GM18526 (cell line): Measurements from ENCODE around the gene CREB3L2.

Experiments used
- POLR2A ChIP-seq: IDR thresholded peaks from 3 replicates; pipeline ENCODE4 v1.6.1; 2011; ENCODE audit not compliant: insufficient read length; ENCODE audit errors: extremely low read depth

The CREB3L2 gene

DNA sequence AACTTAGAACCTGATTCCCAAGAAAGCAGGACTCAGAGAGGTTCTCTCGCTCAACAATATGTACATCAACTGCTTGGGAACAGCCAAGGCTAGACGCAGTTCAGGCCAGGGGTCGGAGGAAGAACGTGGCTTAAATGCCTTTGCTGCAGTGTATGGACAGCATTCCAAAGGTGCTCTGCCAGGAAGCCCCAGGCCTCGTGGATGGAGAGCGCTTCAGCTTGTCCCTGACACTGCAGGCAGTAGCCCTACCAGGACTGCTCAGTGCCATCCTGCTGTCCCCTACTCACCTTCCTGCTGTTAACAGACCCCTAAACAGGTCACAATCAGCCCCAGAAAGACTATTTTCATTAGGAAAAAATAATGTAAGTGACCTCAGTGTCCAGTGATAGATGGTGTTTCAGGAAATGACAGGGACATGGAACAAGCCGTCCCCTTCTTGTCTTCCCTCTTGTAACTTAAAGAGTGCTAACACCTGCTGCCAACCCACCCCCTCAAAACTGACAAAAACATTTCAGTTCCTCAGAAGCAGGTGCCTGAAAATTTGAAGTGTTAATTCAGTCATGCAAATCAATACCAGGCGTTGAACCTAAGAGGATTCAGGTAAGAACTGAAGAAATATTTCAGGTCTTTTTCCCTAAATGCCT is 16.5 kb downstream of the CREB3L2 start:
- TF ChIP-seq POLR2A = peak; percentile 4

- TF ChIP-seq POLR2A = no peak
Observed at GRCh38 chr7:137984181-137985041, 17.5 kb downstream of the CREB3L2 start.

DNA sequence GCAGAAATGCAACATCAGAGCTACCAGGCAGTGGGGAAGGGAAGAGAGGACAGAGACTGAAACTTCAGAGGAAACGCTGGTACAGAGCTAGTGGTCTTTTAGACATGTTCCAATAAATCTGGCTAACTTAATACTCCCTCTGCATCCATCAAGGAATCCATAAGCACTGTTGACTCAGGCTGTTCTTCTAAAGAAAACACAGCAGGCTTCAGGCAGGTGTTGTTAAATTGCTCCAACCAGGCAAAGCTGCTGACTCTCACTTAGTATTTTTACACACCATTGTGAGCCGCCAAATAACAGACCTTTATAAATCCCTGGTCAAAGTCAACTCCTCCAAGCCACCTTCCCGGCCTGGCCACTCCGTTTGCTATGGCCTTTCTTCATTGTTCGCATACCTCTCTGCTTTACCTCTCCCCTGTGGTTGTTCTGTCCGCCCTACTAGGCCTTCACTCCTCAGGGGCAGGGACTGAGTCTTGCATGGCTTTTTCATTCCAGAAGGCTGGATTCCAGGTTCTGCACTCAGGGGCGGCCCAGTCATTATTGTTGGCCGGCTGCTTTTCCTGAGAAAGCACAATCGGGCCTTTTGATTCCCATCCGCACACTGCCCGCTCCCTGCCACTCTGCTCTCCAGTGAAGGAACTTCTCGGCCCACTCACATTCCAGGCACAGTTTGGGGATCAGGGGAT is 18.4 kb downstream of the CREB3L2 start:
- no peak for TF ChIP-seq POLR2A

GRCh38 chr7:137981668-137982067 is 20.2 kb downstream of the CREB3L2 start:
- peak; percentile 46 for TF ChIP-seq POLR2A

DNA sequence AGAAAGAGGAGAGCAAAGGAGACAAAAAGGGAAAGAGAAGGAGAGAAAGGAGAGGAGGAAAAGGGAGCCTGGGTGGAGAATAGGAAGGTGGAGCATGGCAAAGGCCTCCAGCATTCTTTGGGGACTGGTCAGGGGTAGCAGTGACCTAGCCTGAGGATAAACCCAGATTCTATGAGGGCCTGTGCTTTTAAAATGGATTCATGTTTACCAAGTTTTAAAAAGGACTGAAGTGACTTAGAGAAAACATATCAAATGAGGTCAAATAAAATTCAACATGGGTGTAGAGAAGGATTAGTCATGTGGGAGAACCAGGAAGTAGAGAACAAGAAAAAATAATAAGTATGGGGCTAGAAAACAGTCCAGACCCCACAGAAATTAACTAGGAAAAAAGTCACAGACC is 20.7 kb downstream of the CREB3L2 start:
- no peak for TF ChIP-seq POLR2A

DNA sequence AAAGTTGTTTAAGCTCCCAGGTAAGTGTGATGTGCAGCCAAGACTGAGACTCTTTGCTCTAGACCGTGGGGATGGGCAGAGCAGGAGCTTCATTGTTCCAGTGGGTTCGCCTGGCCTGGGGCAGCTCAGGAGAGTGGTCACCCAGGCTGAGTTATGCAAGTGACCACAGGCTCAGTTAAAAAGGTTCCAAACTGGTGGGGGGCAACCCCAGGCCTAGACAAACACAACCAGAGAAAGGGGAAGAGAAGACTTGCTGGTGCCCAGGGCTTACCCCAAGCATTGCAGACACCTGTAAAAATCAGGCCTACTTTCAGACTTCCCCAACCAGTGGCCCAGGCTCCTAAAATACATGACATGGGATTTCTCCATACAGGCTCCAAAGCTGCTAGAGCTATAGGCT is 21.6 kb downstream of the CREB3L2 start:
- no peak for TF ChIP-seq POLR2A

DNA sequence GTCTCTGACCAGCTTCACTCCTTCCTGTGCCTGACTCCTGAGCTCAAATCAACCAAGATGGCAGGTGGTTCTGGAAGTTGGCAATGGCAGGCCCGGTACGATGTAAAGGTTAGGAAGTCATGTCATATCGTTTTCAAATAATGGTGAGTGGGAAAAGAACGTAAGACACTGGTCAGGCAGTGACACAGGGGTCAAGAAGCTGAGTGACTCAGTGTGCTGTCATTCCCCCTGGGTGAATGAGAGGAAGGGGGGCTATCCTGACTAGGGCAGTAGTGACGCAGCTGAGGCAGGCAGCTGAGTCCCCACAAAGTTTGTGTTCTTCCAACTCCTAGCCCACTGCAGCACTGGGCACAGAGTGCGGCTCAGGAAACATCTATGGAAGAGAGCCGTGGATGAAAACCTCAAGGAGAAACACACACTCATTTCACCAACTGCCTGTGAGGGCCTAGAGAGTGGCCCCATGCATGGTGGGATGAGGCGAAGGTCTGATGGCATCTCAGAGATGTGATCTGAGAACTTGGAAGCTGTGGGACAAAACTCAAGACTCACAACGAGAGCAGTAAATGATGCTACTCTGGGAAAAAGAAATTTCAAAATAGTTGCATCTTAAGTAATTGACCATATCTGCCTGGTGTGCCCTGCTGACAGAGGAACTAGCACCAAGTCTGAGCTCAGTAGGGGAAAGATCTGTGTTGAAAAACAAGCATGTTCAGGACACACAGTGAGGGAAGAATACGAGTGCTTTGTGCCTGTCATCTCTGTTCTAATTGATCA is 23.2 kb downstream of the CREB3L2 start:
- TF ChIP-seq POLR2A = no peak

- TF ChIP-seq POLR2A = no peak
Observed at GRCh38 chr7:137977173-137977572, 24.7 kb downstream of the CREB3L2 start.

DNA sequence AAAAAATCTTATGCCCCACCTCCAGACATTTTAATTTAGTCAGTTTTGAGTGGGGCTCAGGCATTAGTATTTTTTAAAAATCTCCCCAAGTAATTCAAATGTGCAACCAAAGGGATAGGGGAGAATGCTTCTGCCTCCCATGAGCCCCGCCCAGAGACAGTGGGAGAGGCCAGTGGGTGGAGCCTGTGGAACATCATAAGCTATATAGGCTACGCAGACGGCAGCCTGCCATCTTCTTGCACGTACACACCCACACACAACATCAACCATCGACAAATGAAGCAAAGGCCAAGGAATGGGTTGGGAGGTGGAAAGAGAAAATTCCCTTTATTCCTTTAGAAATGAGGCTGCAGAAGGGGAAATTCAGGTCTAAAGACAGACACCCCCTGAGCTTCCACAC is 25.2 kb downstream of the CREB3L2 start:
- TF ChIP-seq POLR2A = no peak

DNA sequence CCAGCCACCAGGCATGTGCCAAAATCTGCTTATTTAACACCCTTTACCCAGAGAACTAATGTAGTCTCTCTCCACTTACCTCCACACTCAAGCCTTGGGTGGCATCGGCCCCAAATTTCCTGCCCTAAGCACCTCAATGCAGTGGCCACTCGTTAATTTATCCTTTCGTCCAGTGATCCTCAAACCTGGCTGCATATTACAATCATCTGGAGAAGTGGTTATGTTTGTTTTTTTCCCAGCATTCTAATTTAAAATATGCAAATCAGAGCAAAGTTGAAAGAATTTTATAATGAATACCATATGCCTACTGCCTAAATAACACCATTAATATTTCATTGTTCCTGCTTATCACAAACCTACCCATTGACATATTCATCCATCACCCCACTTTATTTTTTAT is 25.7 kb downstream of the CREB3L2 start:
- no peak for TF ChIP-seq POLR2A

- no peak for TF ChIP-seq POLR2A
Observed at GRCh38 chr7:137975768-137976167, 26.1 kb downstream of the CREB3L2 start.

DNA sequence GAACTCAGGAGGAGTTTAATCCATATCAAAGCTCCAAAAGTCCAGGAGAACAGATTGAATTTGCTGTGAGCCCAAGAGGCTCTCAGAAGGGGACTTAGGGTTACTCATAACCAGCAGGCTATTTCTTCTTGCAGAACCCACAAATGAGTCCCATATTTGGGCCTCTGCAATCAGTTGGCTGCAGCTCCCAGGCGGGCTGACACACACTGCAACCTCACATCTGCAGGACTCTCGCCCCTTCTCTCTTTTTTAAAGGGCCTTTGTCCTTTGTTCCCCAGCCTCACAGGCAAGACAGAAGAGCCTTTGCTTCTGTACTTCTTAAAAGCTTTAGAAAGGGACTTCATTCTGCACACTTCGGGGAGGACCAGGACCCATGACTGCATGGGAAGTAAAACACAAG is 26.7 kb downstream of the CREB3L2 start:
- TF ChIP-seq POLR2A = no peak

DNA sequence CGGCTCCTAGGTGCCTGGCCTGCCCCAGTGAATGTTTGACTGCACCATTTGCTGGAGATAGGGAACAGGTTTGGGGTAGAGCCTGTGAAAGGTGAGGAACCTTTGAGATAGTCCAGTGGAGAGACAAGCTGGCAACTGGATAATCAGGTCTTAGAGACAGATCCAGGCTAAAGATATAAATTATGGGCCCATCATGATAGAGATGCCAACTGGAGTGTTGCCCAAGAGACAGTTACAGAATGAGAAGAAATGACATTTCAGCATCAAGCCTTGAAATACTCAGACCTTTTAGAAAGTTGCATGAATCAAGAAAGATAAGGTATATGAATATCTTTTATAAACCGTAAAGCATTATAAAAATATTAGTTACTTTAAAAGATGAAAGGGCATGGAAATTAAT is 27.1 kb downstream of the CREB3L2 start:
- TF ChIP-seq POLR2A = no peak

DNA sequence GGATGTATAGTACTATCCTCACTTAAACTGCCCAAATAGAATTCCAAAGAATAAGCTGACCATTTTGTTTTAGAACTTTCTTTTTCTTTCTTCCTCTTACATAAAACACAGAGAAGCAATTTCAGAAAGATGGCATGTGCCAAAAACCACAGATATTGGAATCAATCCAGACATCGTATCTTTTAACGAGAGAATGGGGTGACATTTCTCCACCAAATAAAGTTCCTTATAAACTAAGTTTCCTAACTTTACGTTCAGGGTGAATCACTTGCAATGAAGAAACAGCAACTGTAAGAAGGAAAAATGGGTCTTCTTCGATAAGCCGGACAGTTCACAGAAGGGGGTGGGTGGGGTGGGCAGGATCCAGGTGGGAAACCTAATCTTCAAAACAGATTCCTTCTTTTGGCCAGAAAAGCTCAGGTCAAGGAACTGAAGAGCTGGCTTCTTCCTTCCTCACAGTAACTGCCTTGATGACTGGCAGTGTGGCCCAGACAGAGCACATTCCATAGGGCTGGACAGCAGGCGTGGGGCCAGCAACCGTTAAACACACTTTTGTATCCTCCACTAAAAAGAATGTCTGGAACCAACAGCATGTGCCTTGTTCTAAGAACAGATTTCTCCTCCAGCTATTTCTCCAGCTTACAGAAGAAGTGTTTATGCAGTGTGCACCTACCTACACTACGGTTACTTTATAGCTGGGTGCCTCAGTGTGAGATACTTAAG is 31.5 kb downstream of the CREB3L2 start:
- no peak for TF ChIP-seq POLR2A

DNA sequence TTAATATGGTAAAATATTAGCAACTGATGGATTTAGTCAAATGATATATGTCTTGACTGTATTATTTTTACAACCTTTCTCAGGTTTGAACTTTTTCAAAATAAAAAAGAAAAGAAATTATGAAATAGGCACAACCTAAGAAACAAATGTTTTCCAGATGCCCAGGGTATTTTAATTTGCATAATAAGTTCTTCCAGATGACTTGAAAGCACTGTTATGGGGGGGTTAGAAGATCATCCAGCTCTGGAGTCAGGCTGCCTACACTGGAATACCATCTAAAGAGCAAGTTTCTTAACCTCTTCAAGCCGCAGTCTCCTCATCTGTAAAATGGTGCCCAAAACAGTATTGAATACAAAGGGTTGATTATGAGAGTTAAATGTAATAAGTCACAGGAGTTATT is 32.1 kb downstream of the CREB3L2 start:
- TF ChIP-seq POLR2A = no peak

- TF ChIP-seq POLR2A = no peak
Observed at GRCh38 chr7:137968890-137969289, 33.0 kb downstream of the CREB3L2 start.
